ENCODE results near the gene RSPO4. TPM values are rescaled to one million over a fixed set of nuclear protein-coding genes. Genes with fewer than 3 reads are reported as not detected.

The RSPO4 gene
- total and polyA plus RNA-seq, 2 of the 13 experiments (the other 11 are each of a cell fraction or from before 2014, with no cell fraction given) = not detected

- TF ChIP-seq ZNF230 (CRISPR knock-in tag; IDR thresholded peaks at IDR 0.05) = 0 out of 2 replicates have a peak, but pooled peaks have one; percentile 25
- TF ChIP-seq RAD21 (CRISPR knock-in tag; IDR thresholded peaks at IDR 0.05) = peak; percentile 99
- TF ChIP-seq ZNF335 (CRISPR knock-in tag; IDR thresholded peaks at IDR 0.05) = no peak
- TF ChIP-seq ZNF207 (IDR thresholded peaks at IDR 0.05; ENCODE audit: borderline replicate concordance) = no peak
- peak; percentile 28; the same call in 1 of the 2 replicates for TF ChIP-seq TFDP1 (CRISPR knock-in tag; IDR thresholded peaks at IDR 0.05; ENCODE audit: borderline replicate concordance)
- TF ChIP-seq KDM6A (CRISPR knock-in tag; IDR thresholded peaks at IDR 0.05; ENCODE audit: low read depth) = no peak
- TF ChIP-seq ZNF44 (CRISPR knock-in tag; IDR thresholded peaks at IDR 0.05) = no peak
- TF ChIP-seq SNRNP70 (IDR thresholded peaks at IDR 0.05; ENCODE audit: low read depth, low read length) = no peak
- peak; percentile 35; the same call in 1 of the 2 replicates for TF ChIP-seq MEF2D (CRISPR knock-in tag; IDR thresholded peaks at IDR 0.05)
- 0 out of 2 replicates have a peak, but pooled peaks have one; percentile 15 for TF ChIP-seq NCOA2 (CRISPR knock-in tag; IDR thresholded peaks at IDR 0.05)
- TF ChIP-seq E2F5 (CRISPR knock-in tag; conservative IDR thresholded peaks at IDR 0.05) = no peak
- TF ChIP-seq CREB3 (CRISPR knock-in tag; IDR thresholded peaks at IDR 0.05) = no peak
- no peak for TF ChIP-seq KDM1A (CRISPR knock-in tag; IDR thresholded peaks at IDR 0.05)
- TF ChIP-seq GATAD1 (CRISPR knock-in tag; IDR thresholded peaks at IDR 0.05) = peak; percentile 60; the same call in 1 of the 2 replicates
- TF ChIP-seq HNRNPH1 (optimal IDR thresholded peaks at IDR 0.05; ENCODE audit: low read depth, low read length) = peak; percentile 54
- TF ChIP-seq KDM4B (CRISPR knock-in tag; IDR thresholded peaks at IDR 0.05) = peak; percentile 49; the same call in 1 of the 2 replicates
- no peak for TF ChIP-seq REXO4 (CRISPR knock-in tag; IDR thresholded peaks at IDR 0.05; ENCODE audit: borderline replicate concordance)
- TF ChIP-seq ZNF674 (CRISPR knock-in tag; IDR thresholded peaks at IDR 0.05; ENCODE audit: low read depth) = no peak
- no peak for TF ChIP-seq AHDC1 (CRISPR knock-in tag; IDR thresholded peaks at IDR 0.05; ENCODE audit: borderline replicate concordance)
- no peak for TF ChIP-seq KLF12 (CRISPR knock-in tag; IDR thresholded peaks at IDR 0.05; ENCODE audit: borderline replicate concordance)
- TF ChIP-seq SMARCC2 (IDR thresholded peaks at IDR 0.05) = no peak
- no peak for TF ChIP-seq SRSF1 (optimal IDR thresholded peaks at IDR 0.05; ENCODE audit: low read depth, low read length)
- 0 out of 2 replicates have a peak, but pooled peaks have one; percentile 19 for TF ChIP-seq MED1 (CRISPR knock-in tag; IDR thresholded peaks at IDR 0.05)
Observed at GRCh38 chr20:956330-956951, 45.7 kb downstream of the RSPO4 start (continued).
